GM12878 (cell line): Measurements from ENCODE around the gene FKBP2. TPM values are rescaled to one million over a fixed set of nuclear protein-coding genes. Genes with fewer than 3 reads are reported as not detected.

Source experiments
- ATAC-seq: fragments of 200-7000 bp; cut with Tn5 transposase; 3 replicates; pipeline ENCODE4 v1.9.1; 2020; ENCODE audit warnings: mild to moderate bottlenecking, moderate library complexity
- BruUV-seq: library from RNA; stranded (reverse); fragments of 400-500 nt; replicated peaks from 2 replicates; lab custom pipeline; 2021; lab: Mats Ljungman, UMichigan
- CTCF ChIA-PET: fragments of 300-600 bp; sonication (Branson Sonifier 250); formaldehyde crosslinking; extraction: SDS; loops from one replicate; lab custom pipeline; 2021; ENCODE audit warnings: inconsistent platforms; lab: Yijun Ruan, JAX
- POLR2A ChIA-PET: fragments of 350-600 bp; formaldehyde crosslinking; extraction: SDS; loops from one replicate; lab custom pipeline; 2021; ENCODE audit warnings: inconsistent platforms; lab: Charles Lee
- RAD21 ChIA-PET: fragments of 300-600 bp; sonication (Branson Sonifier 250); formaldehyde crosslinking; loops from one replicate; lab custom pipeline; 2023; ENCODE audit warnings: antibody characterized with exemption; ENCODE audit not compliant: unreplicated experiment; lab: Charles Lee
- SMC1A ChIA-PET: fragments of 300-600 bp; sonication (Branson Sonifier 250); formaldehyde crosslinking; loops from one replicate; lab custom pipeline; 2023; ENCODE audit not compliant: unreplicated experiment, uncharacterized antibody; lab: Charles Lee
- DNase-seq: peaks from one replicate; pipeline ENCODE4 v3.0.0-alpha.2; 2011; ENCODE audit warnings: low read depth, low spot score
- FAIRE-seq: peaks from 3 replicates; lab custom pipeline; 2011; peaks lifted over from hg19 to GRCh38; lab: Jason Lieb, UNC
- H2AFZ ChIP-seq: 2 replicates; pipeline ENCODE4 v1.6.0; 2011; ENCODE audit warnings: low read depth, low read length, control low read depth; ENCODE audit not compliant: control insufficient read depth
- H3K27ac ChIP-seq: 2 replicates; pipeline ENCODE4 v1.5.1; 2011; ENCODE audit warnings: control low read depth; ENCODE audit not compliant: control insufficient read depth, insufficient read depth
- H3K27me3 ChIP-seq, 2 experiments: replicated peaks in 1 of 2; 2 replicates each; pipeline versions ENCODE4 v1.6.0 to v1.6.1; 2011; ENCODE audit warnings: low read length in 1 of 2; ENCODE audit not compliant: control insufficient read depth in 2 of 2, insufficient read depth in 2 of 2
- H3K36me3 ChIP-seq, 2 experiments: 2 replicates each; pipeline ENCODE4 v1.5.1; 2011; ENCODE audit warnings: low read length in 1 of 2; ENCODE audit not compliant: control insufficient read depth in 2 of 2, insufficient read depth in 2 of 2
- H3K4me1 ChIP-seq: 2 replicates; pipeline ENCODE4 v1.6.1; 2011; ENCODE audit warnings: mild to moderate bottlenecking, low read length, moderate library complexity, mixed read lengths; ENCODE audit not compliant: control insufficient read depth, insufficient read depth
- H3K4me2 ChIP-seq: 2 replicates; pipeline ENCODE4 v1.6.0; 2011; ENCODE audit warnings: control low read depth; ENCODE audit not compliant: control insufficient read depth, insufficient read depth
- H3K4me3 ChIP-seq: fragments of 200-600 bp; sonication (generic); 2 replicates; pipeline ENCODE4 v1.5.1; 2016
- H3K79me2 ChIP-seq: 2 replicates; pipeline ENCODE4 v1.6.0; 2011; ENCODE audit warnings: low read length; ENCODE audit not compliant: control insufficient read depth, insufficient read depth
- H3K9ac ChIP-seq: 2 replicates; pipeline ENCODE4 v1.8.0; 2011; ENCODE audit warnings: low read length, control low read depth, mixed read lengths; ENCODE audit not compliant: control insufficient read depth, insufficient read depth
- H3K9me3 ChIP-seq: replicated peaks from 3 replicates; pipeline ENCODE4 v1.5.1; 2011; ENCODE audit warnings: mild to moderate bottlenecking, low read length; ENCODE audit not compliant: control insufficient read depth, insufficient read depth
- H4K20me1 ChIP-seq: 2 replicates; pipeline ENCODE4 v1.6.0; 2011; ENCODE audit not compliant: control insufficient read depth, insufficient read depth
- CBX3 ChIP-seq: fragments of 200-600 bp; sonication (generic); IDR thresholded peaks from 2 replicates; pipeline ENCODE4 v1.6.1; 2016; ENCODE audit warnings: low read depth, borderline replicate concordance
- CHD2 ChIP-seq: IDR thresholded peaks from 2 replicates; pipeline ENCODE4 v1.6.1; 2011; ENCODE audit warnings: low read depth, low read length, improper control_type of control experiment, borderline replicate concordance
- FOXM1 ChIP-seq: IDR thresholded peaks from 2 replicates; pipeline ENCODE4 v1.6.1; 2012; ENCODE audit warnings: low read depth, mild to moderate bottlenecking, inconsistent platforms, low read length, moderate library complexity
- IKZF1 ChIP-seq: fragments of 450-650 bp; conservative IDR thresholded peaks from 2 replicates; pipeline ENCODE4 v1.6.1; 2017; ENCODE audit warnings: antibody characterized with exemption, mild to moderate bottlenecking
- MEF2A ChIP-seq: IDR thresholded peaks from 2 replicates; pipeline ENCODE4 v1.6.1; 2011; ENCODE audit warnings: low read depth, mild to moderate bottlenecking, low read length, moderate library complexity; ENCODE audit not compliant: insufficient read depth
- MLLT1 ChIP-seq: fragments of 450-650 bp; IDR thresholded peaks from 2 replicates; pipeline ENCODE4 v1.6.1; 2016; ENCODE audit warnings: mild to moderate bottlenecking
- MYB ChIP-seq: fragments of 150-350 bp; IDR thresholded peaks from 2 replicates; pipeline ENCODE4 v1.6.1; 2014; ENCODE audit warnings: mild to moderate bottlenecking, low read depth, low read length, borderline replicate concordance
- PAX5 ChIP-seq: IDR thresholded peaks from 2 replicates; pipeline ENCODE4 v1.6.1; 2011; ENCODE audit warnings: low read depth, low read length, borderline replicate concordance
- RBBP5 ChIP-seq: fragments of 200-600 bp; sonication (generic); conservative IDR thresholded peaks from 2 replicates; pipeline ENCODE4 v1.6.1; 2016
- SPI1 ChIP-seq: IDR thresholded peaks from 2 replicates; pipeline ENCODE4 v1.6.1; 2011; ENCODE audit warnings: low read depth, mild to moderate bottlenecking, low read length, moderate library complexity, borderline replicate concordance; ENCODE audit not compliant: insufficient read depth
- YBX1 ChIP-seq: fragments of 450-650 bp; IDR thresholded peaks from 2 replicates; pipeline ENCODE4 v1.6.1; 2016; ENCODE audit warnings: antibody characterized with exemption
- ZNF622 ChIP-seq: fragments of 450-650 bp; IDR thresholded peaks from 2 replicates; pipeline ENCODE4 v1.6.1; 2017; ENCODE audit warnings: mild to moderate bottlenecking, inconsistent platforms
- WGBS: methylation state at CpG from one replicate; pipeline ENCODE4 v1.1.6; 2016; ENCODE audit warnings: low lambda C conversion rate; ENCODE audit not compliant: insufficient replicate concordance, insufficient coverage; ENCODE audit errors: missing lambda C conversion rate; 5-methylcytosine and 5-hydroxymethylcytosine counted together
- in situ Hi-C: fragments of 300-500 bp; cut with MboI; formaldehyde crosslinking; loops from 9 replicates; pipeline ENCODE4 v1.14.3; 2018; ENCODE audit warnings: mixed read lengths
- intact Hi-C: fragments of 100-400 bp; cut with micrococcal nuclease; formaldehyde crosslinking; loops from one replicate; pipeline ENCODE4 v1.14.2; 2022; ENCODE audit not compliant: unreplicated experiment
- polyA plus RNA-seq, 11 experiments: library from polyadenylated mRNA; depleted of rRNA in 4 of 11; unstranded in 6 of 11; stranded (reverse) in 5 of 11; fragments of >200 nt; fragmentation: Nextera tagmentation in 4 of 11; fragmentation: Illumina TruSeq in 1 of 11; extraction: Ambion mirVana in 4 of 11; extraction: Trizol in 1 of 11; gene quantifications; 1 replicate in 1 of 11; 2 replicates in 10 of 11; pipeline versions ENCODE4 v1.2.1 to v1.2.3, GENCODE V29; 2011 to 2016; ENCODE audit warnings: inconsistent platforms in 2 of 11, missing spikeins in 2 of 11, low read depth in 1 of 11
- total RNA-seq, 4 experiments: library from RNA; depleted of rRNA in 3 of 4; stranded (reverse); fragments of >200 nt in 3 of 4; fragmentation: Illumina TruSeq in 1 of 4; extraction: Trizol in 1 of 4; gene quantifications; 2 replicates each; pipeline versions ENCODE4 v1.2.1 to v1.2.3, GENCODE V29; 2013 to 2021
- TF ChIP-seq, protein P1 (sequence below): IDR thresholded peaks from 2 replicates; pipeline ENCODE4 v1.6.1; 2012; ENCODE audit warnings: low read depth, low read length, improper control_type of control experiment
- TF ChIP-seq, protein P2 (sequence below): IDR thresholded peaks from 2 replicates; pipeline ENCODE4 v1.6.1; 2012; ENCODE audit warnings: mild to moderate bottlenecking, low read depth, low read length

FKBP2 gene
- total and polyA plus RNA-seq, 10 of the 15 experiments (the other 5 are each of a cell fraction or from before 2014, with no cell fraction given): 1.8 to 99.7 (median 39.5) TPM

DNA sequence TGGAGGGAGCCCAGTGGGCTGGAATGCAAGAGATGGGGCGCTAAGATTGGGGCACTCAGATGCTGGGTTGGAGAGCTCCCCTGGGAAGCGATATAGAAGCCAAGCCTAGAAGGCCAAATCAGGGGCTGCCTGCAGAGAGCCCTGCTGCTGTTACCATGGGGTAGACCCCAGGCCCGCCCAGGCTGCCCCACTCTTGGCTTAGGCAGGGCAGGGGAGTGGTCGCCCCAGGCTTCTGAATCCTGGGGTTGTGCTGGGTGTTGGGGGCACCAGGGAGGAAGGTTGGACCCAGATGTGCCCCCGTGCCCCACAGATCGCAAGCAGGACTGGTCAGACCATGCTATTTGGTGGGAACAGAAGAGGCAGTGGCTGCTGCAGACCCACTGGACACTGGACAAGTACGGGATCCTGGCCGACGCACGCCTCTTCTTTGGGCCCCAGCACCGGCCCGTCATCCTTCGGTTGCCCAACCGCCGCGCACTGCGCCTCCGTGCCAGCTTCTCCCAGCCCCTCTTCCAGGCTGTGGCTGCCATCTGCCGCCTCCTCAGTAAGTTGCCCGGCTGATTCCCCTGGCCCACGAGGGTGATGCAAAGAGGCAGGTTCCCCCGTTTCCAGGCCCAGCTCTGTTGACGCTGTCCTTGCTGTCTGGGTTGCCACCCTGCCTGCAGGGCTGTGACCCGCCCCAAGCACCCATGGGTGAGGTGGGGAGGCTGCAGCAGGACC, 30.4 kb upstream of the FKBP2 start:
- ChIA-PET RAD21 (no interaction called here), POLR2A (interaction anchor here (0.9 to 1.7 kb wide), 6 partner anchors 9 to 34 kb away, joined by 3 to 9 read pairs (median 4); partner anchors contain the start of genes NUDT22 and TRPT1), CTCF (no interaction called here), SMC1A (no interaction called here)
- DNase-seq (no peak), FAIRE-seq (no peak), ATAC-seq (no peak)
- peaks cover 38% of the 10 kb centered on the region for H3K79me2 ChIP-seq
- in situ Hi-C loops: no loop called here
- H2AFZ ChIP-seq: no peak overlapping the region
- H3K4me1 ChIP-seq: peaks cover 13% of the 10 kb centered on the region
- H3K27me3 ChIP-seq: no peaks in the 10 kb centered on the region
- H3K4me3 ChIP-seq: no peak overlapping the region
- 86% methylated on average over 24 of the region's 24 CpGs for WGBS
- no peaks in the 10 kb centered on the region for H3K9me3 ChIP-seq
- no peak overlapping the region for H3K9ac ChIP-seq
- H3K4me2 ChIP-seq: no peak overlapping the region
- BruUV-seq: no TSS peak
- intact Hi-C loops: no loop called here
- peaks cover 12 to 22% of the 10 kb centered on the region in 2 experiments; a peak in 3 of 4 replicates for H3K36me3 ChIP-seq
- no peak for TF ChIP-seq MLLT1
- TF ChIP-seq, protein P1, sequence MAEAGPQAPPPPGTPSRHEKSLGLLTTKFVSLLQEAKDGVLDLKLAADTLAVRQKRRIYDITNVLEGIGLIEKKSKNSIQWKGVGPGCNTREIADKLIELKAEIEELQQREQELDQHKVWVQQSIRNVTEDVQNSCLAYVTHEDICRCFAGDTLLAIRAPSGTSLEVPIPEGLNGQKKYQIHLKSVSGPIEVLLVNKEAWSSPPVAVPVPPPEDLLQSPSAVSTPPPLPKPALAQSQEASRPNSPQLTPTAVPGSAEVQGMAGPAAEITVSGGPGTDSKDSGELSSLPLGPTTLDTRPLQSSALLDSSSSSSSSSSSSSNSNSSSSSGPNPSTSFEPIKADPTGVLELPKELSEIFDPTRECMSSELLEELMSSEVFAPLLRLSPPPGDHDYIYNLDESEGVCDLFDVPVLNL: no peak
- TF ChIP-seq SPI1: no peak
- no peak for TF ChIP-seq MEF2A
- TF ChIP-seq YBX1: no peak
- no peak for TF ChIP-seq CBX3
- TF ChIP-seq RBBP5: no peak
- TF ChIP-seq ZNF622: no peak
- TF ChIP-seq FOXM1: no peak
- TF ChIP-seq MYB: no peak
- no peak for TF ChIP-seq IKZF1
- no peak for TF ChIP-seq PAX5
- TF ChIP-seq CHD2: no peak
- TF ChIP-seq, protein P2, sequence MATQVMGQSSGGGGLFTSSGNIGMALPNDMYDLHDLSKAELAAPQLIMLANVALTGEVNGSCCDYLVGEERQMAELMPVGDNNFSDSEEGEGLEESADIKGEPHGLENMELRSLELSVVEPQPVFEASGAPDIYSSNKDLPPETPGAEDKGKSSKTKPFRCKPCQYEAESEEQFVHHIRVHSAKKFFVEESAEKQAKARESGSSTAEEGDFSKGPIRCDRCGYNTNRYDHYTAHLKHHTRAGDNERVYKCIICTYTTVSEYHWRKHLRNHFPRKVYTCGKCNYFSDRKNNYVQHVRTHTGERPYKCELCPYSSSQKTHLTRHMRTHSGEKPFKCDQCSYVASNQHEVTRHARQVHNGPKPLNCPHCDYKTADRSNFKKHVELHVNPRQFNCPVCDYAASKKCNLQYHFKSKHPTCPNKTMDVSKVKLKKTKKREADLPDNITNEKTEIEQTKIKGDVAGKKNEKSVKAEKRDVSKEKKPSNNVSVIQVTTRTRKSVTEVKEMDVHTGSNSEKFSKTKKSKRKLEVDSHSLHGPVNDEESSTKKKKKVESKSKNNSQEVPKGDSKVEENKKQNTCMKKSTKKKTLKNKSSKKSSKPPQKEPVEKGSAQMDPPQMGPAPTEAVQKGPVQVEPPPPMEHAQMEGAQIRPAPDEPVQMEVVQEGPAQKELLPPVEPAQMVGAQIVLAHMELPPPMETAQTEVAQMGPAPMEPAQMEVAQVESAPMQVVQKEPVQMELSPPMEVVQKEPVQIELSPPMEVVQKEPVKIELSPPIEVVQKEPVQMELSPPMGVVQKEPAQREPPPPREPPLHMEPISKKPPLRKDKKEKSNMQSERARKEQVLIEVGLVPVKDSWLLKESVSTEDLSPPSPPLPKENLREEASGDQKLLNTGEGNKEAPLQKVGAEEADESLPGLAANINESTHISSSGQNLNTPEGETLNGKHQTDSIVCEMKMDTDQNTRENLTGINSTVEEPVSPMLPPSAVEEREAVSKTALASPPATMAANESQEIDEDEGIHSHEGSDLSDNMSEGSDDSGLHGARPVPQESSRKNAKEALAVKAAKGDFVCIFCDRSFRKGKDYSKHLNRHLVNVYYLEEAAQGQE: no peak
- no peak overlapping the region for H3K27ac ChIP-seq
- H4K20me1 ChIP-seq: no peaks in the 10 kb centered on the region
